Naive B cell (primary cell): Measurements from ENCODE around the gene ADARB1. TPM values are rescaled to one million over a fixed set of nuclear protein-coding genes. Genes with fewer than 3 reads are reported as not detected.

Source experiments
- ATAC-seq, 2 donors: fragments of 150-1000 bp; cut with Tn5 transposase; 2 replicates each; pipeline ENCODE4 v1.10.0; 2021; ENCODE audit warnings: low read depth in 2 of 2, mild to moderate bottlenecking in 2 of 2, moderate library complexity in 2 of 2
- DNase-seq: peaks from one replicate; pipeline ENCODE4 v3.0.0; 2022
- H3K27ac Mint-ChIP-seq, 6 donors: one replicate each; pipeline ENCODE4 v1.8.0; 2020 to 2022; ENCODE audit warnings: mild to moderate bottlenecking in 6 of 6, mixed read lengths in 6 of 6, moderate library complexity in 5 of 6, inconsistent platforms in 2 of 6
- H3K27me3 Mint-ChIP-seq, 3 donors: one replicate each; pipeline ENCODE4 v1.8.0; 2021 to 2022; ENCODE audit warnings: mixed read lengths in 3 of 3, mild to moderate bottlenecking in 1 of 3
- H3K36me3 Mint-ChIP-seq, 2 donors: one replicate each; pipeline ENCODE4 v1.8.0; 2020 to 2022; ENCODE audit warnings: mixed read lengths in 2 of 2, inconsistent platforms in 1 of 2, mild to moderate bottlenecking in 1 of 2
- H3K4me1 Mint-ChIP-seq, 3 donors: one replicate each; pipeline ENCODE4 v1.8.0; 2020 to 2022; ENCODE audit warnings: mixed read lengths in 3 of 3, inconsistent platforms in 1 of 3, mild to moderate bottlenecking in 1 of 3, moderate library complexity in 1 of 3
- H3K4me3 Mint-ChIP-seq, 8 donors: one replicate each; pipeline ENCODE4 v1.8.0; 2020 to 2022; ENCODE audit warnings: mild to moderate bottlenecking in 8 of 8, mixed read lengths in 8 of 8, moderate library complexity in 8 of 8, inconsistent platforms in 2 of 8
- H3K9me3 Mint-ChIP-seq, 7 donors: one replicate each; pipeline ENCODE4 v1.8.0; 2020 to 2022; ENCODE audit warnings: mixed read lengths in 7 of 7, mild to moderate bottlenecking in 5 of 7, inconsistent platforms in 2 of 7, moderate library complexity in 1 of 7
- polyA plus RNA-seq, 6 donors: library from polyadenylated mRNA; unstranded; fragments of 300-500 nt; fragmentation: Illumina TruSeq; gene quantifications; one replicate each; pipeline ENCODE4 v1.2.3, GENCODE V29; 2021; ENCODE audit warnings: low read depth in 6 of 6

Gene ADARB1
- polyA plus RNA-seq, 6 donors from 2014 or later: 19.9 to 63.5 (median 28.7) TPM

- peaks cover 71 to 92% (median 88%) of the 10 kb centered on the region in 3 donors for H3K4me1 Mint-ChIP-seq
- peak overlapping the region in 4 of 6 donors; percentile 8 to 96 (median 80) for H3K27ac Mint-ChIP-seq
Measured at GRCh38 chr21:45099571-45099970, 25.2 kb downstream of the ADARB1 start.

GRCh38 chr21:45100866-45101265 is 26.5 kb downstream of the ADARB1 start:
- ATAC-seq: no peak
- H3K9me3 Mint-ChIP-seq: no peaks in the 10 kb centered on the region
- H3K27me3 Mint-ChIP-seq: no peaks in the 10 kb centered on the region
- peaks cover 0 to 4% of the 10 kb centered on the region in 2 donors for H3K36me3 Mint-ChIP-seq
- DNase-seq: no peak
- H3K4me1 Mint-ChIP-seq: peaks cover 68 to 92% (median 88%) of the 10 kb centered on the region in 3 donors
- H3K27ac Mint-ChIP-seq: no peak overlapping the region
- H3K4me3 Mint-ChIP-seq: peak overlapping the region in 1 of 8 donors; percentile 47

More at GRCh38 chr21:45099571-45099970, 25.2 kb downstream of the ADARB1 start:
- ATAC-seq (no peak), DNase-seq (no peak)
- no peaks in the 10 kb centered on the region for H3K9me3 Mint-ChIP-seq
- H3K4me3 Mint-ChIP-seq: peak overlapping the region in 2 of 8 donors; percentile 25 to 76
- peaks cover 0 to 4% of the 10 kb centered on the region in 2 donors for H3K36me3 Mint-ChIP-seq
- H3K27me3 Mint-ChIP-seq: no peaks in the 10 kb centered on the region

DNA sequence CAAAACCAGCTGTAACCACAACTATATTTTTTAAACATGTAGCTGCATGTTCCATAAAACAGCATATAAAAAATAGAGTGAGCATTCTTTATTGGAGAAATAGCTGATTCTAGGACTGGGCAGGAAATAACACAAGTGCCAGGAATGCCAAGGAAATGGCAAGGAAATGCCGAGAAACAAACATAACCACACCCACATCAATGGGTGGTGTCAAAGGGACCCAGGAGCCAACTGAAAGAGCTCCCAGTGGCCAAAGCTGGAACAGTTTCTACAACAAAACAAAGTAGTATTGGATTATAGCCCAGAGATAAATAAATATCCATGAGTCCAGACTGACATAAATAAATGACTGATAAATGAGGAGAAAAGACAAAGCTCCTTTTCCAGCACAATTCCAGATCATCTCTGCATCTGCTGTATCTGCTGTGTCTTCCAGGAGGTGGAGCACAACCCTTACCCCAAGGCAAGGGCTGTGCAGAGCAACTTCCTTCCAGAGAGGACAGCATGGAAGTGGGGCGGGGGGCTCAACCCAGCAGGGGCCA is 28.1 kb downstream of the ADARB1 start:
- DNase-seq (no peak), ATAC-seq (no peak)
- H3K27ac Mint-ChIP-seq: peak overlapping the region; percentile 47 to 95 (median 84)
- H3K27me3 Mint-ChIP-seq: no peaks in the 10 kb centered on the region
- H3K36me3 Mint-ChIP-seq: no peaks in the 10 kb centered on the region
- H3K9me3 Mint-ChIP-seq: no peaks in the 10 kb centered on the region
- H3K4me3 Mint-ChIP-seq: peak overlapping the region in 5 of 8 donors; percentile 16 to 91 (median 65)
- H3K4me1 Mint-ChIP-seq: peaks cover 65 to 92% (median 88%) of the 10 kb centered on the region in 3 donors

DNA sequence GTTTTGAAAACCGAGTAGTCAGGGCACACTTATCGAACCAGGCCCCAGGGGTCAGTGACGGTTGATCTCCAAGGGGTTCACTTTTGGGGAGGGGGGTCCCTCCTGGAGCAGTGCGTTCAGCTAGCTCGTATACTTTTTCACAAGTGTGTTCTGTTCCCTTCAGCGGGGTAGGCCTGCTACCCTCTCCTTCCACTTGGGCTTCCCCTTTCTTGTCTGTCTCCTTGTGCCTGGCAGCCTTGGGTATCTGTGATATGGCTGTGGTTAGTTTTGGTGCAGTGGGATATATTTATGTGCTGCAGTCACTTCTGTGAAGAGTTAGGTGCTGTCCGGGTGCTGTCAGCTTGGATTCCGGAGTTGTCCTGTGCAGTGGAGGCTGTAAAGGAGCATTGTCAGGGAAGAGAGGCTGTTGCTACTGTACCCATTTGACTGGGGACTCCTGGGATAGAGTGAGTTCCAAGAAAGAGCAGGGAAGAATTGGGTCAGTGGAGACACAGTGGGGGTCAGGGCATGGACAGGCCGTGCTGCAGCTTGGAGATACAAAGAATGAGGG is 29.7 kb downstream of the ADARB1 start:
- Mint-ChIP-seq H3K4me3 (peak overlapping the region; percentile 64 to 91 (median 86)), H3K27ac (peak overlapping the region; percentile 88 to 98 (median 96)), H3K9me3 (no peaks in the 10 kb centered on the region), H3K36me3 (no peaks in the 10 kb centered on the region), H3K27me3 (no peaks in the 10 kb centered on the region), H3K4me1 (peaks cover 59 to 92% (median 88%) of the 10 kb centered on the region in 3 donors)
- ATAC-seq (peak; percentile 81 to 84), DNase-seq (peak; percentile 52)

DNA sequence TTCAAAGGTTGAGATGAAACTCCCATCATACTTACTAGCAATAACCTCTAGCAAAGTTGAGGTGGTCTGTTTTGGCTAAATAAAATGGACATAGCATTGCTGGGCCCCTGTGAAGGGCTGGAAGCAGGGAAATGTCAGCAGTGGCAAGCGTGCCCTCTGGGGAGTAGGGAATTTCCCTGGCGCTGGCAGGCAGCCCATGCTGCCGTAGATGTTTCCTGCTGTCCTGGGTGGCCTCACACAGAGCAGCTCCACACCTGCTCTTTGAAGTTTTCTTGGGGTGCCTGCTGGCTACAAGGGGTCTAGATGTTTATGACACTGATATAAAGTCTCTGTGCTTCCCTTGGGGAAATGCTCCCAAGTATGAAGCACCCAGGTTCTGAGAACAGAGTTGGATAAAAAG is 30.2 kb downstream of the ADARB1 start:
- Mint-ChIP-seq H3K9me3 (no peaks in the 10 kb centered on the region), H3K36me3 (no peaks in the 10 kb centered on the region), H3K4me3 (peak overlapping the region; percentile 64 to 91 (median 86)), H3K4me1 (peaks cover 60 to 93% (median 90%) of the 10 kb centered on the region in 3 donors), H3K27ac (peak overlapping the region; percentile 88 to 98 (median 96)), H3K27me3 (no peaks in the 10 kb centered on the region)
- DNase-seq (peak; percentile 56), ATAC-seq (peak; percentile 77 to 81)

DNA sequence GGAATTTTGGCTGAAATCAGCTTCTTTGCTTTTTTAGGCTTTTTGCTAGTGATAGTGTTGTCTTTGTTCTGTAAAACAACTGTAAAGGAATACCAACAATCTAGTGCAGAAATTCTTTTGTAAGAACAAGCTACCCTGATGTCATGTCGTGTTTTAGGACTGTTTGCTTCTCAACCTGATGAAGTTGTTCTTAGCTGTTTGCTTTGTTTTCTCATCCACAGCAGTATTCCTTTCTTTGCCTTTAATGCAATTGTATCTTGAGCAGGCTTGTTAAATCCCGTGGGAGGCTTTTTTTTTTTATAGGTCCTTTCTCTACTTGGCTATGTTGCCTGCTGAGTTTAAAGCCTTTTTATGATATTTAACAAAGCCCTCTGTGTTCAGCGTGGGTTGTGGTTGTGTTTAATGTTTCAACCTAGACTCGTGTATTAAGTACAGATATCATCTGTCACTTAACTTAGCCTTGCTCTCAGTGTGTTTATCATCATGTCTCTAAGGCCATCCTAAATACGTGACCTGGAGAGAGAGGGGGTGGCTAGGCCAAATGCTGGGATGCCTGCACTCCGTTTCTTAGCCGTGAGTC is 31.6 kb downstream of the ADARB1 start:
- Mint-ChIP-seq H3K4me3 (peak overlapping the region; percentile 34 to 91 (median 84)), H3K9me3 (no peaks in the 10 kb centered on the region), H3K27me3 (no peaks in the 10 kb centered on the region), H3K36me3 (no peaks in the 10 kb centered on the region), H3K27ac (peak overlapping the region; percentile 26 to 97 (median 90)), H3K4me1 (peaks cover 64 to 97% (median 85%) of the 10 kb centered on the region in 3 donors)
- DNase-seq: no peak
- ATAC-seq: no peak

GRCh38 chr21:45108034-45108790 is 33.8 kb downstream of the ADARB1 start:
- Mint-ChIP-seq H3K4me1 (peaks cover 68 to 100% (median 90%) of the 10 kb centered on the region in 3 donors), H3K4me3 (peak overlapping the region in 7 of 8 donors; percentile 33 to 99 (median 93)), H3K9me3 (no peaks in the 10 kb centered on the region), H3K36me3 (no peaks in the 10 kb centered on the region), H3K27ac (peak overlapping the region in 4 of 6 donors; percentile 92 to 98 (median 98)), H3K27me3 (no peaks in the 10 kb centered on the region)
- DNase-seq: no peak
- ATAC-seq: no peak

- DNase-seq: peak; percentile 51
- H3K4me1 Mint-ChIP-seq: peaks cover 63 to 100% (median 89%) of the 10 kb centered on the region in 3 donors
- ATAC-seq: peak; percentile 4 to 8
- H3K27ac Mint-ChIP-seq: peak overlapping the region; percentile 70 to 98 (median 98)
- H3K9me3 Mint-ChIP-seq: no peaks in the 10 kb centered on the region
- peak overlapping the region; percentile 66 to 99 (median 93) for H3K4me3 Mint-ChIP-seq
- no peaks in the 10 kb centered on the region for H3K36me3 Mint-ChIP-seq
- no peaks in the 10 kb centered on the region for H3K27me3 Mint-ChIP-seq
Measured at GRCh38 chr21:45108808-45109781, 34.7 kb downstream of the ADARB1 start.

DNA sequence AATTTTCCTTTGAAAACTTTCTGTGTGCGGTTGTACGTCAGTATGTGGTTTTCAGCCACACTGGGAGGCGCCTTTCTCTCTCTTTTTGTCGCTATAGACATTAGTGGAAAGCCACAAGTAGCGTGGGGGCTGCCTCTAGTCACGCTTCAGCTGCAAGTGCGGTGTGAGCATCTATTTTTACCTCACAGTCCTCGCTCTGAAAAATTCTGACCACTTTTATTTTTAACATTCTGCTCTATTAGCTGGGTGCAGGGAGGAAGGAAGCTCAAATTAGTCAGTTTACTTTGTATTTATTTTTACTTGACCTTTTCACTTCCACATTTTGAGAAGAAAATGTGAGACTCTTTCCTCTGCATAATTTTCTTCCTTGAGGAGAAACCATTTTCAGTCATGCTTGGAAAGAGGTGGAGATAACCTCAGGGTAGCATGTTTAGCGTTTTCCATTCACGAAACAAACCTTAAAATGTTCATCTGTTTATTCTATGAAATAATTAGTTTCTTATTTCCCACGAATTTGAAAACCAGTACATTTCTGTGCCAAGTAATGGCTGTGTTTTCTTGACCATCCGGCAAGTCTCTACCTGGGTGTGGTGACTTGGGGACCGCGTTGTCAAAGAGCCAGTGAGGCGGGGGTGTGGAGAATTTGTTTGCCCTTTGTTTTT is 35.6 kb downstream of the ADARB1 start:
- Mint-ChIP-seq H3K9me3 (no peaks in the 10 kb centered on the region), H3K4me3 (peak overlapping the region; percentile 66 to 99 (median 93)), H3K27me3 (no peaks in the 10 kb centered on the region), H3K36me3 (no peaks in the 10 kb centered on the region), H3K4me1 (peaks cover 60 to 100% (median 89%) of the 10 kb centered on the region in 3 donors), H3K27ac (peak overlapping the region; percentile 70 to 98 (median 98))
- DNase-seq (peak; percentile 87), ATAC-seq (peak; percentile 87 to 91)

DNA sequence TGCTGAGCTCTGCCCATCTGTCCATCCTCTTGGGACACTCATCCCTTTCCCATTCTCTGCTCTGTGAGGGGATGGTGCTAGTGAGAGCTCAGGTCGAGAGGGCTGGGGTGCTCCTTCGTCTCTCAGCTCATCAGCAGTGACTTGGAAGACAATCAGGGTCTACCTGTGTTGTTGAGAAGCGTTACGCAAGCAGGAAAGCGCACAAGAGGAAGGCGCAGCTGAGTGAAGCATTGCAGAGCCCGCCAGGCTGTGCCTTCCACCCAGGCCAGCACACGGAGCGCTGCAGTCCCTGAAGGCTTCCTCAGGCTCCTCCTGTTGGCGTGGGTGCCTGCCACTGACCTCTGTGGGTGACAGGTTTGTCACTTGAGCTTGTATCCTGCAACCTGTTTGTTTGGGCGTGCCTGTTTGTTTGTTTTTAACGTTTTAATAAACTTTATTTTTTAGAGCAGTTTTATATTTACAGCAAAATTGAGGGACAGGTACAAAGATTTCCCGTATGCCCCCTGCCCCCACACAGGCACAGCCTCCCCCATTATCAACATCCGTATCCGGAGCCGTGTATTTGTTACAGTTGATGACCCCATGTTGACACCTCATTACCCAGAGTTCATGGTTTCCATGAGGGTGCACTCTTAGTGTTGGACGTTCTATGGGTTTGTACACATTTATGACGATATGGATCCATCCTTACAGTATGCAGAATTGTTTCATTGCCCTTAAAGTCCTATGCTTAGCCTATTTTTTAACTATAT is 36.7 kb downstream of the ADARB1 start:
- ATAC-seq (peak; percentile 32 to 37), DNase-seq (peak; percentile 36)
- peaks cover 63 to 100% (median 89%) of the 10 kb centered on the region in 3 donors for H3K4me1 Mint-ChIP-seq
- no peaks in the 10 kb centered on the region for H3K36me3 Mint-ChIP-seq
- H3K9me3 Mint-ChIP-seq: no peaks in the 10 kb centered on the region
- H3K4me3 Mint-ChIP-seq: peak overlapping the region; percentile 66 to 99 (median 93)
- no peaks in the 10 kb centered on the region for H3K27me3 Mint-ChIP-seq
- H3K27ac Mint-ChIP-seq: peak overlapping the region; percentile 17 to 98 (median 98)

GRCh38 chr21:45111703-45112102 is 37.3 kb downstream of the ADARB1 start:
- DNase-seq (no peak), ATAC-seq (no peak)
- Mint-ChIP-seq H3K36me3 (no peaks in the 10 kb centered on the region), H3K27ac (peak overlapping the region; percentile 20 to 98 (median 98)), H3K27me3 (no peaks in the 10 kb centered on the region), H3K4me1 (peaks cover 62 to 100% (median 89%) of the 10 kb centered on the region in 3 donors), H3K9me3 (no peaks in the 10 kb centered on the region), H3K4me3 (peak overlapping the region; percentile 66 to 99 (median 93))
